Nephron progenitor cell (in vitro differentiated cells): ENCODE results near the gene MMP17.
"Not testable (repeated sequence)": the region's sequence is repeated elsewhere in the genome, so short reads cannot be mapped to it uniquely, and the experiment has no call there.

Source experiments
- DNase-seq: peaks from one replicate; pipeline ENCODE4 v3.0.0; 2021
- H3K27ac Mint-ChIP-seq: 2 replicates; pipeline ENCODE4 v1.8.0; 2021; ENCODE audit warnings: mild to moderate bottlenecking, moderate library complexity, mixed read lengths
- H3K27me3 Mint-ChIP-seq: 2 replicates; pipeline ENCODE4 v1.8.0; 2021; ENCODE audit warnings: mild to moderate bottlenecking, low read depth, mixed read lengths; ENCODE audit not compliant: poor library complexity
- H3K36me3 Mint-ChIP-seq: 2 replicates; pipeline ENCODE4 v1.8.0; 2021; ENCODE audit warnings: low read depth, mixed read lengths
- H3K4me1 Mint-ChIP-seq: 2 replicates; pipeline ENCODE4 v1.8.0; 2021; ENCODE audit warnings: mixed read lengths
- H3K4me3 Mint-ChIP-seq: 2 replicates; pipeline ENCODE4 v1.8.0; 2021; ENCODE audit warnings: mild to moderate bottlenecking, moderate library complexity, mixed read lengths
- H3K9me3 Mint-ChIP-seq: 2 replicates; pipeline ENCODE4 v1.8.0; 2021; ENCODE audit warnings: mild to moderate bottlenecking, moderate library complexity, mixed read lengths
- CTCF ChIP-seq: fragments of 200-600 bp; sonication (generic); IDR thresholded peaks from 2 replicates; pipeline ENCODE4 v1.5.0; 2021; ENCODE audit warnings: antibody characterized with exemption

The MMP17 gene

GRCh38 chr12:131872154-131873051, 44.2 kb downstream of the MMP17 start:
- Mint-ChIP-seq H3K36me3 (no peaks in the 10 kb centered on the region), H3K9me3 (peaks cover 15% of the 10 kb centered on the region), H3K4me1 (peaks cover 4% of the 10 kb centered on the region), H3K27ac (no peak overlapping the region), H3K4me3 (no peak overlapping the region), H3K27me3 (peaks cover 17% of the 10 kb centered on the region)
- TF ChIP-seq CTCF, result no peak
- DNase-seq, result no peak

DNA sequence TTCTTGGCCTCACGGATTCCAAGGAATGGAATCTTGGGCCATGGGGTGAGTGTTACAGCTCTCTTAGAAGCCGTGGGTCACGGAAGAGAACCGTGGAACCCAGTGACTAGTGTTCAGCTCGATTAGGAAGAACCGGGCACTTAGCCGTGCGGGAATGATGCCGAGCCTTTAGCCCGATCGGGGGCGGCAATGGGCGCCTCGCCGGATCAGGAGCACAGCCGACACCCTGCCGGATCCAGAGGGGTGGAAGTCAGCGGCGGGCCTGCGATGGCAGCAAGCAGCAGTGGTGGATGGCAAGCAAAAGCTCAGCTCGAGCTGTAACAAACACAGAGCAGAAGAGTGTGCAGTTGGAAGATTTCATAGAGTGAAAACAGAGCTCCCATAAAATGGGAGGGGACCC, 45.1 kb downstream of the MMP17 start:
- DNase-seq, result no peak
- Mint-ChIP-seq H3K4me1 (peaks cover 4% of the 10 kb centered on the region), H3K27me3 (peaks cover 17% of the 10 kb centered on the region), H3K27ac (no peak overlapping the region), H3K4me3 (no peak overlapping the region), H3K36me3 (no peaks in the 10 kb centered on the region), H3K9me3 (peaks cover 15% of the 10 kb centered on the region)
- TF ChIP-seq CTCF, result no peak

DNA sequence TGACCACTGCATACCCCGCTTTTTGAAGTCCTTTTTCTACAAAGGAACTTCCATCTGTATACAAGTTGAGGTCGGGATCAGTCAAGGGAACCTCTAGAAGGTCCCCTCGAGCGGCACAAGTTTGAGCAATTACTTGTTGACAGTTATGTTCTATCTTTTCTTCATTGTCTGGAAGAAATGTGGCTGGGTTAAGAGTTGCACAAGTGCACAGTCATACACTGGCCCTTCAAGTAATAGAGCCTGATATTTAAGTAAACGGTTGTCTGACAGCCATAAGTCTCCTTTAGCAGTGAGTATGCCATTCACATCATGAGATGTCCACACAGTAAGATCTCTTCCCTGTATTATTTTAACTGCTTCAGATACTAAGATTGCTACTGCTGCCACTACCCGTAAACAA, 46.8 kb downstream of the MMP17 start:
- H3K4me1 Mint-ChIP-seq, DNase-seq, H3K4me3 Mint-ChIP-seq, H3K27ac Mint-ChIP-seq, H3K36me3 Mint-ChIP-seq: not testable (repeated sequence)
- Mint-ChIP-seq H3K27me3 (peaks cover 25% of the 10 kb centered on the region), H3K9me3 (peaks cover 15% of the 10 kb centered on the region)

DNA sequence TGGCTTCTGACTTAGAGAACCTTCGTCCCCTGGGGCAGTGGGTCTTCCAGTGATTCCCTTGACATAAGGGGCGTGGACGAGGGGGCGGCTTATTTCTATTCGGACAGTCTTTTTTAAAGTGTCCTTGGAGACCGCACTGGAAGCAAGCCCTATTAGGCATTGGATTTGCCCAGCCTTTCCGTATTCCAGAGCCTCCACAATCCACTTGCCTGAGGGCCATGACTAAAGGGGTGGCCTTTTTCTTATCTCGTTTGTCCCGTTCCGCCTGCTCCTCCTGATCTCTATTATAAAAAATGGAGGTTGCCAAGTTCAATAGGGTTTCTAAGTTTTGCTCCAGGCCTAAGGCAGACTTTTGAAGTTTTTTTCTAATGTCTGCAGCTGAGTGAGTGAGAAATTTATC, 49.0 kb downstream of the MMP17 start:
- peaks cover 15% of the 10 kb centered on the region for H3K9me3 Mint-ChIP-seq
- peaks cover 34% of the 10 kb centered on the region for H3K27me3 Mint-ChIP-seq
- DNase-seq, H3K36me3 Mint-ChIP-seq, H3K4me3 Mint-ChIP-seq, H3K4me1 Mint-ChIP-seq, H3K27ac Mint-ChIP-seq: not testable (repeated sequence)

DNA sequence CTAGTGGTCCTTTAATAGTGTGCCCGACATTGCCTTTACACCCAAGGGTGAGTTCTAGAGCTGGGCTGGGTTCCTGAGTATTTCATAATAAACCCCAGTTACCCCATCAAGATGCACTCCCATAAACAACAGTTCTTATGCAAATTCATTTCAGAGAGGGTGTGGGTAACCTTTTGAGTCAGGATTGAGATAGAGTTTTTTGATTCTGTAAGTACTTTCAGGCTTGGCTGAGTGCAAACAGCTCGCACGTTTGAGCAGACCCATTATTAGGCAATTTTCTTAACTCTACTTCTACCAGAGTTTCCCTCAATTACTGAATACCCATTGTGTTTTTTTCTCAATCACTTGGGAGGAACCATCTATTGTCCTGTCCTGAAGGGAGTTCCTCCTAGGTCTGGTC, 50.2 kb downstream of the MMP17 start:
- Mint-ChIP-seq H3K9me3 (peaks cover 11% of the 10 kb centered on the region), H3K27me3 (peaks cover 34% of the 10 kb centered on the region)
- not testable (repeated sequence) for DNase-seq, H3K4me1 Mint-ChIP-seq, H3K27ac Mint-ChIP-seq, H3K36me3 Mint-ChIP-seq, H3K4me3 Mint-ChIP-seq

- Mint-ChIP-seq H3K27ac (no peak overlapping the region), H3K9me3 (peaks cover 27% of the 10 kb centered on the region), H3K4me3 (no peak overlapping the region), H3K27me3 (peaks cover 42% of the 10 kb centered on the region), H3K36me3 (peaks cover 5% of the 10 kb centered on the region), H3K4me1 (peaks cover 4% of the 10 kb centered on the region)
- no peak for DNase-seq
- no peak for TF ChIP-seq CTCF
Observed at GRCh38 chr12:131882804-131883520, 54.8 kb downstream of the MMP17 start.

DNA sequence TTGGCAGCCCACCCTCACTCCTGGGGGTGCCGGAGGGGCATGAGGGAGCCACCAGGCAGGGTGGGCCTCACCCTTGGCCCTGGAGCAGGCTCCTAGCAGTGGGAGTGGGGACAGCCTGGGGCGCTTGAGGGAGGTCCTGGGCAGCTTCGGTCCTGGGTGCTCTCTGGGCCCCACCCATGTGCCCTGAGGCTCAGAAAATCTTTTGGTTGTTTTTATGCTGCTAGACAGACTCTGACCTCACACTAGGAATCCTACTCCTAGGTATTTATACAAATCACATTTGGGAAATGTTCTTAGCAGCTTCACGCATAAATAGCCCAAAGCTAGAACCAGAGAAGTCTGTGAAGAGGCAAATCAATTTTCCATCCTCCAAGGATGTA, 55.3 kb downstream of the MMP17 start:
- Mint-ChIP-seq H3K36me3 (peaks cover 5% of the 10 kb centered on the region), H3K9me3 (peaks cover 27% of the 10 kb centered on the region), H3K27me3 (peaks cover 44% of the 10 kb centered on the region), H3K27ac (no peak overlapping the region), H3K4me1 (peaks cover 4% of the 10 kb centered on the region), H3K4me3 (no peak overlapping the region)
- no peak for DNase-seq
- TF ChIP-seq CTCF, result no peak

GRCh38 chr12:131885076-131885475, 56.9 kb downstream of the MMP17 start:
- DNase-seq, H3K36me3 Mint-ChIP-seq, H3K4me3 Mint-ChIP-seq, H3K4me1 Mint-ChIP-seq, H3K27ac Mint-ChIP-seq: not testable (repeated sequence)
- Mint-ChIP-seq H3K27me3 (peaks cover 51% of the 10 kb centered on the region), H3K9me3 (peaks cover 27% of the 10 kb centered on the region)
